T-helper 1 cell treated with Interleukin-12 subunit alpha and Interleukin-12 subunit beta and Interleukin-4 antibody, amounts not matched to agents 30 μg/mL and 1 μg/mL, for 36 hours (primary cell): ENCODE measurements around the gene DOCK4.

Source experiments
- H3K27ac Mint-ChIP-seq: one replicate; pipeline ENCODE4 v1.8.0; 2021; ENCODE audit warnings: mild to moderate bottlenecking, mixed read lengths
- H3K27me3 Mint-ChIP-seq: one replicate; pipeline ENCODE4 v1.8.0; 2021; ENCODE audit warnings: low read depth, mixed read lengths
- H3K36me3 Mint-ChIP-seq: one replicate; pipeline ENCODE4 v1.8.0; 2021; ENCODE audit warnings: low read depth, mixed read lengths
- H3K4me1 Mint-ChIP-seq: one replicate; pipeline ENCODE4 v1.8.0; 2021; ENCODE audit warnings: low read depth, mixed read lengths
- H3K4me3 Mint-ChIP-seq: one replicate; pipeline ENCODE4 v1.8.0; 2021; ENCODE audit warnings: mild to moderate bottlenecking, moderate library complexity, mixed read lengths
- H3K9me3 Mint-ChIP-seq: one replicate; pipeline ENCODE4 v1.8.0; 2021; ENCODE audit warnings: mixed read lengths

DOCK4 gene

DNA sequence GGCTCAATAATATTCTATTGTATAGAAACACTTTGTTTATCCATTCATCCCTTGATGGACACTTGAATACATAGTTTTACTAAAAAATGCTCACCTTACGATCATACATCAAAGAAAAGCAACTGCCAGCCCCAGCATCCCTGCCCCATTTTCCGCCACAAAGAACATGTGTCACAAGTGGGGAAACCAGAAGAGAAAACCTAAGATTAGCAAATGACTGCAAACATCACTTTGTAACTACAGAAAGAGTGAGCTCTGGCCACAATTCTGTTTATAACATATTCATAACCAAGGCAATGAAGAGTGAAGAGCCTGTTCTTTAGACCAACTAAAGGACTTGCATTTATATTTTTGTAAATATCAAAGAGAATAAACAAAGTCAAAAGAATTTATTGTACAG is 89.8 kb downstream of the DOCK4 start:
- H3K4me1 Mint-ChIP-seq: no peaks in the 10 kb centered on the region
- no peak overlapping the region for H3K4me3 Mint-ChIP-seq
- H3K27ac Mint-ChIP-seq: no peak overlapping the region
- no peaks in the 10 kb centered on the region for H3K9me3 Mint-ChIP-seq
- H3K36me3 Mint-ChIP-seq: no peaks in the 10 kb centered on the region
- H3K27me3 Mint-ChIP-seq: no peaks in the 10 kb centered on the region

DNA sequence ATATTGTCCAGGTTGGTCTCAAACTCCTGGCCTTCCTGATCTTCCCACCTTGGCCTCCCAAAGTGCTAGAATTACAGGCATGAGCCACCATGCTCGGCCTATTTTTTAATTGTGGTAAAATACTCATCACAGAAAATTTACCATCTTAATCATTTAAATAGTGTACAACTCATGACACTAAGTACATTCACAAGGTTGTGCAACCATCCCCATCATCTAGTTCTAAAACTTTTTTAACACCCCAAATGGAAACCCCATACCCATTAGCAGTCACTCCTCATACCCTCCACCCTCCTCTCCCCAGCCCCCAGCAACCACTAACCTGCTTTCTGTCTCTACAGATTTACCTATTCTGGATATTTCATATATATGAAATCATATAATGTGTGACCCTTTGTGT is 90.3 kb downstream of the DOCK4 start:
- no peak overlapping the region for H3K4me3 Mint-ChIP-seq
- no peaks in the 10 kb centered on the region for H3K9me3 Mint-ChIP-seq
- H3K4me1 Mint-ChIP-seq: no peaks in the 10 kb centered on the region

DNA sequence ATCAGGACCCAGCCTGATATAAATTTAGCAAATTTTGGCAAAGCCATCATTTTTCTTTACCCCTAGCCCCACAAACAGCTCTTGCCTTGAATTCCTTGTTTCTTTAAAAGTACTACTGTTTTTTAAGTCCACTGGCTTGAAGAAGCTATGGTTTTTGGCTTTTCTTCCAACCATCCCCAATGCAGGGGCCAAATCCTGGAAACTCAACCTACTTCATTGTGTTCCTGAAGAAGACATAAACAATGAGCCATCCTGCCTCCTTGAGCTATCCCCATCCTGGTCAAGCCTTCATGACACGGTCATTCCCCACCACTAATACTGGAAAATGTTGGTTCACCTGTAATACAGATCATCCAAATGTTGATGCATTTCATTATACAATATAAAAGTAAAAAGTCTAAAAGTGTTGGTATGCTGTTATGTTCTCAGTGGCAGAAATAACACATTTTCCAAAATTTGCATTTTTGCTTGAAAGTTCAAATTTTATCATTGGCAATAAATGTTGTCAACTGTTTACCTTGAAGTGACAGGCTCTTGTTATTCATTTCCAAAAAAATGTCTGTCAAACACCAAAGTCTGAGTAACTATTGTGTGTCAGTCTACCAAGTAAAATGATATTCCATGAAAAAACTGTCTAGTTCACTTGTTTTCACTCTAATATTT is 92.2 kb downstream of the DOCK4 start:
- H3K9me3 Mint-ChIP-seq: no peaks in the 10 kb centered on the region
- no peaks in the 10 kb centered on the region for H3K27me3 Mint-ChIP-seq
- no peaks in the 10 kb centered on the region for H3K4me1 Mint-ChIP-seq
- H3K36me3 Mint-ChIP-seq: no peaks in the 10 kb centered on the region
- H3K4me3 Mint-ChIP-seq: no peak overlapping the region
- H3K27ac Mint-ChIP-seq: no peak overlapping the region

More for the DNA sequence above, 90.3 kb downstream of the DOCK4 start:
- no peaks in the 10 kb centered on the region for H3K36me3 Mint-ChIP-seq
- H3K27me3 Mint-ChIP-seq: no peaks in the 10 kb centered on the region
- H3K27ac Mint-ChIP-seq: no peak overlapping the region

DNA sequence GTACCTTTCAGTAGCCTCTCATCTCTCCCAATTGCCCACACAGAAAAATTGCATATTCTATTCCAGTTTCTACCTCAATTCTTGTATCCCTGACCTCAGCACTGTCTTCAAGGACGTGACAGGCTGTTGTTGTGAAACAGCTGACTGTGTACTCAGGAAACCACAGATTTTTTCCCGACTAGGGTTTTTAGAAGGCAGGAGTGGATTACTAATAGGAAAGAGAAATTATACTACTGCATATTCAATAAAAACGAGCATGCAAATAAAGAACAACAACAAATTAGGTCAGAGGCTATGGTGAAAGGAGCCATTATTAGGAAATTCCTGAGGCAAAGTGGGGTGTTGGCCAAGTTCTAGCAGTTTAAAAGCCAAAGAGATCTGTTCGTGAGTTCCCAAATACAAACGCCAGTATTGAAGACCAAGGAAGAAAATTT is 93.4 kb downstream of the DOCK4 start:
- H3K4me1 Mint-ChIP-seq: no peaks in the 10 kb centered on the region
- H3K9me3 Mint-ChIP-seq: no peaks in the 10 kb centered on the region
- no peak overlapping the region for H3K27ac Mint-ChIP-seq
- no peak overlapping the region for H3K4me3 Mint-ChIP-seq
- H3K27me3 Mint-ChIP-seq: no peaks in the 10 kb centered on the region
- no peaks in the 10 kb centered on the region for H3K36me3 Mint-ChIP-seq

DNA sequence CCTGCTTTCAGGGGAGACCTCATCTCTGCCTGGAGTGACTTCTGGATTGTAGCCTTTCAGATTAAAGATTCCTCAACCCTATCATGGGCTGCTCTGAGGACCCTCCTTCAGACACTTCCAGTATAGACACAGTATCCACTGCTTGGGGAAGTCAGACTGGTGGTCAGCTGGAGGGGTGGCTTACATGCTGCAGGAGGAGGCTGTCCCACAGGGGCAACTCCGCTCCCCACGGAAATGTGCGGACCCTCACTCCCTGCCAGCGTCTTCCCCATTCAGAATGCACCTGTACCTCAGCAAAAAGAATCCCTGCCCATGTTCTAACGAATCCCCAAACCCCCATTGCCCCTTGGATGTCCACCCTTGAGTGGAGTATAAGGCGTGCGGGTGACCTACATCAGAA is 95.5 kb downstream of the DOCK4 start:
- Mint-ChIP-seq H3K4me1 (no peaks in the 10 kb centered on the region), H3K9me3 (no peaks in the 10 kb centered on the region), H3K27ac (no peak overlapping the region), H3K36me3 (no peaks in the 10 kb centered on the region), H3K4me3 (no peak overlapping the region), H3K27me3 (no peaks in the 10 kb centered on the region)

DNA sequence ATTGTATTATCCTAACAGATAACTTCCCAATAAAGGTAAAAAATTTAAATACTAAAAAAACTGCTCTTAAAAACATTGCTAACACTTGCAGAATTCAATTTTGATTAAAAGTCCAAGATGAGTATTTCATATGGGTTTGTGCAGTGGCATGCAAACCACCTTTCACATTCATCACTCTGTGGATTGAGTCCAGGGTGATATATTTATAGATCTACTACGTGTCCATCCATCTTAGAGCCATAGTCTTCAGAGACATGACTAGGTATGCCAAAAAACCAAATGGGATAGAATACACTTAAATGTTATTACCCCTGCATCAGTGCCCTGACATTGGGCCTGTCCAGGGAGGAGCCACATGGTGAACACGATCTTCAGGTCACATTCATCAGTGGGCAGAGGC is 96.0 kb downstream of the DOCK4 start:
- Mint-ChIP-seq H3K4me1 (no peaks in the 10 kb centered on the region), H3K27me3 (no peaks in the 10 kb centered on the region), H3K4me3 (no peak overlapping the region), H3K36me3 (no peaks in the 10 kb centered on the region), H3K27ac (no peak overlapping the region), H3K9me3 (no peaks in the 10 kb centered on the region)

DNA sequence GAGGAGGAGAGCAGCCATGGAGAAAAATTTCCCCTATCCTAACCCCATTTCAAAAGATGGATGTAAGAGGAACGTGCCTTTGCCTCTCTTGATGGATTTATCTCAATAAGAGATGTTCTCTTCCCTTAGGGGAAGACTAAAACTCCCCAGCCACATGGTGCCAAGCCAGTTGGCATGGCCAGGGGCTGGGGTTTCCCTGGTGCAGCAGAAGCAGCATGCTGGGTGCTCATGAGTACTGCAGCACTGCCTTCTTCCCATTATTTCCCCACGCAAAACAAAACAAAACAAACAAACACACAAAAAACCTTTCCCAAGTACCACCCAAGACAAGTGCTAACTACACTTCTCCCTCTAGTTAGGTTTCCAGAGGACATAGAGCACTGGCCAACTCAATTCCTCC is 97.2 kb downstream of the DOCK4 start:
- H3K27me3 Mint-ChIP-seq: no peaks in the 10 kb centered on the region
- H3K4me1 Mint-ChIP-seq: no peaks in the 10 kb centered on the region
- H3K4me3 Mint-ChIP-seq: no peak overlapping the region
- H3K27ac Mint-ChIP-seq: no peak overlapping the region
- H3K9me3 Mint-ChIP-seq: no peaks in the 10 kb centered on the region
- H3K36me3 Mint-ChIP-seq: no peaks in the 10 kb centered on the region

DNA sequence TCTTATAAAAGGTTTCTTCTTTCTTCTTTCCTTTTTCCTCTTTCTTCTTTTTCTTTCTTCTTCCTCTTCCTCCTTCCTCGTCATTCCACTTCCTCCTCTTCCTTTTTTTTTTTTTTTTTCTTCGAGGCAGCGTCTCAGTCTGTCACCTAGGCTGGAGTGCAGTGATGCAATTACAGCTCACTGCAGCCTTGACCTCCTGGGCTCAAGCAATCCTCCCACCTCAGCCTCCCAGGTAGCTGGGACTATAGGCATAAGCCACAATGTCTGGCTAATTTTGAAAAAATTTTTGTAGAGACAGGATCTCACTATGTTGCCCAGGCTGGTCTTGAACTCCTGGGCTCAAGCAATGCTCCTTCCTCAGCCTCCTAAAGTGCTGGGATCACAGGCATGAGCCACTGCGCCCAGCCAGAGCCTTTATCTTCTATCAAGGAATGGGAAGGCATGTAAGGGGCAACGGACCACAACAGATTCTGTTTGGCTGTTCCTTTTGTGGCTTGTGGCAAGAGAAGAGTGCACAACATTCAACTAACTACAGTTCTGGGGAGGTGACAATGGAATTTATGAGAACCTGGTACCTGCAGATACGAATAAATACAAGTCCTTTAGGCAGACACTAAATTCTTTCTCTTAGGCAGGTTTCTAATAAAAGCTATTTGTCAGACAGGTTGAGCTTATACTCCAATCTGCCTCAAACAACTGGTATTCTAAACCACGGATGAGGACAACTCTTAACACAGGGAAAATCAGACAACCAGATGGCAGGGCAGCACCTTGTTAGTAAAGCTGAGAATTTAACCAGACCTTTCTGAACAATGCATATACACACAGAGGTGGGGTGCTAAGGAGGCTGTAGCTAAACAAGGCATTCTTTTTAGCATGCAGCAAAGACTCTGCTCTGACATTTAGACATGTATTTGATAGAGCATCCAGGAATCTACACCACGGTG is 100.3 kb downstream of the DOCK4 start:
- no peak overlapping the region for H3K27ac Mint-ChIP-seq
- H3K9me3 Mint-ChIP-seq: no peaks in the 10 kb centered on the region
- H3K4me1 Mint-ChIP-seq: no peaks in the 10 kb centered on the region
- H3K36me3 Mint-ChIP-seq: no peaks in the 10 kb centered on the region
- H3K4me3 Mint-ChIP-seq: no peak overlapping the region
- no peaks in the 10 kb centered on the region for H3K27me3 Mint-ChIP-seq

DNA sequence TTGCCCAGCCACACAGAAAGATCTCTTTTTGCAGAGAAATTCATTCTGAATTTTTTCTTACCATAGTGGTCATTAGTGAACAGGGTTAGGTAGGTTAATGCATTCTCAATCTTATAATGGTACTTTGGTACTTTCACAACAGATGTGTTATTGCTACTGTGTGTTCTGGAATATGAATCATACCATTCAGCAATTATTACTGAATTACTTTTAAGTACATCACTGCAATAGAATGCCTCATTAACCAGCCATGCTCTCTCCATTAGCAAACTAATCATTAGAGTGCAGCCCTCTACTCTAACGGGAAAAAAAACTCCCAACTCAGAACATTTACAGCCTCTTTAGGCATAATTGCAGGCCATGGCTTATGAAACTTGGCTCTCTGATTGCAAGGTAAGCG is 102.1 kb downstream of the DOCK4 start:
- Mint-ChIP-seq H3K36me3 (no peaks in the 10 kb centered on the region), H3K4me1 (no peaks in the 10 kb centered on the region), H3K27ac (no peak overlapping the region), H3K4me3 (no peak overlapping the region), H3K9me3 (no peaks in the 10 kb centered on the region), H3K27me3 (no peaks in the 10 kb centered on the region)

DNA sequence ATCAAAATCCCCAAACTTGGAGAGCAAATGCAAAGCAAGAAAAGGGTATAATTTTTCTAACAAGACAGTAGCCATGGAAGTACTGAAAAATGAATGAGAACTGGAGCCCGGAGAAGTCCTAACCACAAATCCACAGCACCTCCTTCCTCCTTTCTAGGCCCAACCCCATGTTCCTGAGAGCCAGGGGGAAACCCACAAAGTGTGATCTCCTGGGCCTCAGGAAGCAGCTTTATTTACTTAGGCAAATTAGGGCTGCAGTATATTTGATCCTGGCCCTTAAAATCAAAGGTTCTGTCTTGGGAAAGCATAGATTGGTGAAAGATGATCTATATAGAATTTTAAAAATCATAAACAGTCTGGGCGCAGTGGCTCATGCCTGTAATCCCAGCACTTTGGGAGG is 103.0 kb downstream of the DOCK4 start:
- Mint-ChIP-seq H3K4me1 (no peaks in the 10 kb centered on the region), H3K27me3 (no peaks in the 10 kb centered on the region), H3K27ac (no peak overlapping the region), H3K9me3 (no peaks in the 10 kb centered on the region), H3K4me3 (no peak overlapping the region), H3K36me3 (no peaks in the 10 kb centered on the region)

DNA sequence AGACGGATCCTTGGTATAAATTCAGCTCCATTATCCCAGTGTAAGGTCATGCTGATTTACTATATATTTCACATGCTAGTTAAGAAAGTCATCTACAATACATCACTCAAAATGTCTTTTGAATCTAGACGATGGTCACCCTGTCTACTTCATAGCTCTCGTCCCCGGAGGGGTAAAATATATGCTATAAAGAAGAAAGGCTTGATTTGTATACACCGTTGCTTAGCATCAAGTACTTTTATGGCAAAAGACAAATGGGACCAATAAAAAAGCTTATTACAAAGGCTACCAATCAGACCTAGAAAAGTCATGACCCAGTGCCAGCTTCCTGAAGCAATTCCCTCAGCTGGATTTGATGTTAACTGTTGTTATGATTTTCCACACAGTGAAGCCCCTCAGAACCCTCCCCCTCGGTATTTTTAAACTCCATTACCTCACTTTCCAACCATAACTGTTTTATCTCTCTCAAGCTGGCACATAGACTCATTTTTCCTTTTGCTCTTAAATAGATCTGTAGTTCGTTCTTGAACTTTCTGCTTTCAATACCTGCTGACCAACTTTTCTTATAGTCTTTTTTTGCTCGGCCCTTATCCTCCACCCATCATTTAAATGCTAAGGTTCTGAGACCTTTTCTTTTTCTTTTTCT is 104.9 kb downstream of the DOCK4 start:
- no peaks in the 10 kb centered on the region for H3K27me3 Mint-ChIP-seq
- no peak overlapping the region for H3K4me3 Mint-ChIP-seq
- no peaks in the 10 kb centered on the region for H3K36me3 Mint-ChIP-seq
- H3K4me1 Mint-ChIP-seq: no peaks in the 10 kb centered on the region
- no peak overlapping the region for H3K27ac Mint-ChIP-seq
- no peaks in the 10 kb centered on the region for H3K9me3 Mint-ChIP-seq

DNA sequence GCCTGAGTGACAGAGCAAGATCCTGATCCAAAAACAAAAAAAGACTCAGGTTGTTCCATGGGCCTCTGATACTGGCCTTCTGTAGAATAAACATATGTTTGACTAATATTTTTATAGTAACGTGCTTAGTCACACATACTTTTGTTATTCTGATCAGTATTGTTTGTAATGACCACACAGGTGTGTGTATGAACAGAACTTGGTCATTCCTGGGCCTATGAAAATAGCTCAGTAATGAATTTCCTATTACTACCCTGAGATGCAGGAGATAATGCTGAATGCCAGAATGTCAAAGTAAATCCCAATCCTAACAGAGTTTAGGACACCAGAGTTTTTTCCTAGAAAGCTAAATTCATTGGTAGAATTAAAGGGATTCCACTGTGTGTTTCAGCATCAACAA is 108.7 kb downstream of the DOCK4 start:
- Mint-ChIP-seq H3K9me3 (no peaks in the 10 kb centered on the region), H3K4me3 (no peak overlapping the region), H3K27me3 (no peaks in the 10 kb centered on the region), H3K36me3 (no peaks in the 10 kb centered on the region), H3K27ac (no peak overlapping the region), H3K4me1 (no peaks in the 10 kb centered on the region)

DNA sequence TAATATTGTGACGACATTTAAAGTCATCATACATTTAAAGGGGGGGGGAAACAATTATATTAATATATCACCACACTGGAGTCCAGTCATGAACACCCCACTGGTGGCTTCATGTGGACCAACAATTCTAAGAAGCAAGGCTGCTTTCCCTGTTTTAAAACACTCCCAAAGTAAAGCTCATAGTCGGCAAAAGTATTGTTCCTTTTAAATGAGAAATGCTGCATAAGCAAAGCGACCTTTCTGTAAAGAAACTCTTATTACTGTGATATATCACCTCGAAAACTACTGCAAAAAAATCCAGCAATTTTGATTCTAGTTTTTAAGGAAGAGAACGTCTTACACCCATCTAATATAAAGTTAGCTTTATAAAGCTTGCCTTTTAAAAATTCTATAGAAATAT is 112.8 kb downstream of the DOCK4 start:
- H3K27ac Mint-ChIP-seq: no peak overlapping the region
- H3K4me3 Mint-ChIP-seq: no peak overlapping the region
- no peaks in the 10 kb centered on the region for H3K9me3 Mint-ChIP-seq
- H3K36me3 Mint-ChIP-seq: no peaks in the 10 kb centered on the region
- H3K4me1 Mint-ChIP-seq: no peaks in the 10 kb centered on the region
- H3K27me3 Mint-ChIP-seq: peaks cover 8% of the 10 kb centered on the region

DNA sequence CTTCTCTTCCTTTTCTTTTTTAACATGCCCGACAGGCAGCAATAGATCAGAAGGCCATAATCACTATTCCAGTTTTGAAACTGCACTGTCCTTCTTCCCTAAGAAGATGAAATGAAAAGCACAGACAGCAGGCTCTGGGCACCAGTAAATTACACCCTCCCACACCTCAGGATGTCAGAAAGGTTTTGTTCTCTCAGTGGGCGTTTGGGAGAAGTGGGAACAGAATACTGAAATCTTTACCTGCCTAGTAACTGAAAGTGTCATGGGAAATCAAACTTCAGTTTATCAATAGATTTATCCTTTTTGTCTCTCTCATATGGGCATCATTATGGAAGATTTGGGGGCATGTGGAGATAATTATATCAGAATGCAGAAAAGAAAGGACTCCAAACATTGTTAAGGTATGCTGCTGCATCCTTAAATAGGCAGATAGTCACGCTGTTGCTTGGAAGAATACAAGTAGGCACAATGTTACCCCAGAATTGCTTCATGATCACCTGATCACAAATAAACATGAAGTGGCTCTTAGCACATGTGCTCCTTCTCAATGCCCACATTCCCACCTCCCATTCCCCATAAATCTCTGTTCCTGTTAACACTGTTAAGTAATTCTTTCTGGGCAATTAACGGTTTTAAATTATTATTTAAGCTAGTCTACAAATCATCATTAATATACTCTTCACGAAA is 113.3 kb downstream of the DOCK4 start:
- H3K4me1 Mint-ChIP-seq: no peaks in the 10 kb centered on the region
- no peak overlapping the region for H3K4me3 Mint-ChIP-seq
- no peaks in the 10 kb centered on the region for H3K36me3 Mint-ChIP-seq
- no peaks in the 10 kb centered on the region for H3K9me3 Mint-ChIP-seq
- H3K27me3 Mint-ChIP-seq: peaks cover 8% of the 10 kb centered on the region
- H3K27ac Mint-ChIP-seq: no peak overlapping the region
